K562 (cell line): Measurements from ENCODE around the gene OLIG2. TPM values are rescaled to one million over a fixed set of nuclear protein-coding genes. Genes with fewer than 3 reads are reported as not detected.

Source experiments
- ATAC-seq: fragments of 200-7000 bp; cut with Tn5 transposase; 3 replicates; pipeline ENCODE4 v1.9.1; 2020; ENCODE audit warnings: moderate library complexity
- BruUV-seq: library from RNA; stranded (reverse); fragments of 400-500 nt; replicated peaks from 2 replicates; lab custom pipeline; 2021; lab: Mats Ljungman, UMichigan
- CTCF ChIA-PET: fragments of 300-600 bp; formaldehyde crosslinking; extraction: SDS; loops from one replicate; lab custom pipeline; 2021; ENCODE audit warnings: low intra/inter-chr PET ratio; lab: Yijun Ruan, JAX
- POLR2A ChIA-PET: fragments of 300-600, 350-650 bp; sonication (Branson Sonifier 250); formaldehyde crosslinking; extraction: SDS; loops from one replicate; lab custom pipeline; 2021; ENCODE audit warnings: antibody characterized with exemption, inconsistent platforms; lab: Yijun Ruan, JAX
- DNase-seq, 4 experiments: peaks; one replicate each; pipeline versions ENCODE4 v3.0.0 to v3.0.0-alpha.2; 2011 to 2018; ENCODE audit warnings: low spot score in 3 of 4, mixed read lengths in 3 of 4; ENCODE audit errors: extremely low read depth in 1 of 4
- FAIRE-seq: peaks from 2 replicates; lab custom pipeline; 2011; peaks lifted over from hg19 to GRCh38; lab: Jason Lieb, UNC
- H2AFZ ChIP-seq: 2 replicates; pipeline ENCODE4 v1.6.0; 2011; ENCODE audit warnings: low read depth, low read length, control low read depth, inconsistent platforms
- H3K27ac ChIP-seq: fragments of 200-600 bp; 3 replicates; pipeline ENCODE4 v1.8.0; 2011; ENCODE audit warnings: low read depth, mild to moderate bottlenecking, control low read depth, inconsistent platforms, low read length, moderate library complexity, mixed read lengths; ENCODE audit errors: extremely low read depth
- H3K27me3 ChIP-seq, 2 experiments: fragments of 300-600 bp in 1 of 2; 2 replicates in 1 of 2; 3 replicates in 1 of 2; pipeline versions ENCODE4 v1.6.0 to v1.8.0; 2011; ENCODE audit warnings: inconsistent platforms in 2 of 2, low read length in 2 of 2, mild to moderate bottlenecking in 1 of 2, mixed read lengths in 1 of 2, moderate library complexity in 1 of 2; ENCODE audit not compliant: control insufficient read depth in 2 of 2, insufficient read depth in 2 of 2
- H3K36me3 ChIP-seq: fragments of 300-600 bp; 3 replicates; pipeline ENCODE4 v1.8.0; 2011; ENCODE audit warnings: mild to moderate bottlenecking, low read length, inconsistent platforms; ENCODE audit not compliant: control insufficient read depth, insufficient read depth
- H3K4me1 ChIP-seq, 2 experiments: fragments of 200-600 bp in 1 of 2; replicated peaks in 1 of 2; 2 replicates in 1 of 2; 3 replicates in 1 of 2; pipeline versions ENCODE4 v1.5.1 to v1.8.0; 2011; ENCODE audit warnings: inconsistent platforms in 2 of 2, low read length in 2 of 2, mild to moderate bottlenecking in 1 of 2, mixed read lengths in 1 of 2, moderate library complexity in 1 of 2; ENCODE audit not compliant: control insufficient read depth in 2 of 2, insufficient read depth in 2 of 2
- H3K4me2 ChIP-seq: 2 replicates; pipeline ENCODE4 v1.6.1; 2011; ENCODE audit warnings: low read length, control low read depth, inconsistent platforms, mixed read lengths; ENCODE audit not compliant: insufficient read depth
- H3K4me3 ChIP-seq: fragments of 200-600 bp; sonication (generic), shearing (Covaris generic); 2 replicates; pipeline ENCODE4 v1.5.1; 2016; ENCODE audit warnings: control low read depth, inconsistent platforms
- H3K79me2 ChIP-seq: fragments of 200-600 bp; 3 replicates; pipeline ENCODE4 v1.8.0; 2011; ENCODE audit warnings: low read length, inconsistent platforms; ENCODE audit not compliant: control insufficient read depth, insufficient read depth
- H3K9ac ChIP-seq, 2 experiments: 2 replicates each; pipeline versions ENCODE4 v1.6.0 to v1.6.1; 2011; ENCODE audit warnings: low read depth in 2 of 2, low read length in 2 of 2, control low read depth in 1 of 2, inconsistent platforms in 1 of 2, mild to moderate bottlenecking in 1 of 2, mixed read lengths in 1 of 2; ENCODE audit not compliant: insufficient read depth in 1 of 2
- H3K9me1 ChIP-seq: one replicate; pipeline ENCODE4 v1.6.0; 2011; ENCODE audit warnings: inconsistent platforms, mild to moderate bottlenecking, low read length, moderate library complexity; ENCODE audit not compliant: control insufficient read depth, insufficient read depth
- H3K9me3 ChIP-seq: replicated peaks from 2 replicates; pipeline ENCODE4 v1.5.1; 2011; ENCODE audit warnings: low read depth, low read length, inconsistent platforms; ENCODE audit not compliant: control insufficient read depth, insufficient read depth
- H4K20me1 ChIP-seq: replicated peaks from 2 replicates; pipeline ENCODE4 v1.6.1; 2011; ENCODE audit warnings: low read length, inconsistent platforms, mixed read lengths; ENCODE audit not compliant: control insufficient read depth, insufficient read depth
- HDAC3 ChIP-seq: fragments of 450-650 bp; IDR thresholded peaks from 2 replicates; pipeline ENCODE4 v1.6.1; 2018; ENCODE audit warnings: borderline replicate concordance, mild to moderate bottlenecking, moderate library complexity; ENCODE audit not compliant: partially characterized antibody
- HNRNPH1 ChIP-seq: fragments of 200-400 bp; formaldehyde crosslinking; optimal IDR thresholded peaks from 2 replicates; pipeline ENCODE3; 2017; ENCODE audit warnings: low read depth, mild to moderate bottlenecking, low read length, moderate library complexity
- NFXL1 ChIP-seq: fragments of 450-650 bp; formaldehyde crosslinking; IDR thresholded peaks from 2 replicates; pipeline ENCODE4 v1.4.0; 2021; ENCODE audit warnings: mild to moderate bottlenecking
- PRPF4 ChIP-seq: fragments of 200-400 bp; formaldehyde crosslinking; IDR thresholded peaks from one replicate; pipeline ENCODE4 v1.6.1; 2017; ENCODE audit warnings: low read length, low read depth, mild to moderate bottlenecking; ENCODE audit not compliant: insufficient read depth, poor library complexity, severe bottlenecking
- RBM22 ChIP-seq: fragments of 200-400 bp; formaldehyde crosslinking; IDR thresholded peaks from 2 replicates; pipeline ENCODE4 v1.6.1; 2018; ENCODE audit warnings: low read length, low read depth; ENCODE audit not compliant: poor library complexity, severe bottlenecking
- SMAD1 ChIP-seq: fragments of 150-350 bp; IDR thresholded peaks from 2 replicates; pipeline ENCODE4 v1.6.1; 2014; ENCODE audit warnings: low read length, low read depth; ENCODE audit not compliant: partially characterized antibody
- SREBF2 ChIP-seq: sonication (generic); formaldehyde crosslinking; IDR thresholded peaks from 2 replicates; pipeline ENCODE4 v1.4.0; 2020; ENCODE audit warnings: mild to moderate bottlenecking, missing genetic modification reagents
- ZNF263 ChIP-seq: sonication (generic); formaldehyde crosslinking; IDR thresholded peaks from 2 replicates; pipeline ENCODE4 v1.8.0; 2022; ENCODE audit warnings: mild to moderate bottlenecking, missing genetic modification reagents, borderline replicate concordance
- ZNF354B ChIP-seq: fragments of 250-450 bp; sonication (Bioruptor Pico); IDR thresholded peaks from 2 replicates; pipeline ENCODE4 v1.4.0; 2020
- WGBS: fragments of 100-300 bp; shearing (Covaris generic); methylation state at CpG from one replicate; pipeline ENCODE4 v1.1.6; 2016; ENCODE audit warnings: low coverage, mixed read lengths; ENCODE audit not compliant: insufficient coverage; ENCODE audit errors: missing lambda C conversion rate; 5-methylcytosine and 5-hydroxymethylcytosine counted together
- in situ Hi-C: fragments of 300-500 bp; cut with MboI; formaldehyde crosslinking; loops from 4 replicates; pipeline ENCODE4 v1.15.0; 2018; ENCODE audit warnings: inconsistent platforms, mixed read lengths
- intact Hi-C: fragments of 100-400 bp; cut with micrococcal nuclease; formaldehyde crosslinking; loops from 2 replicates; pipeline ENCODE4 v1.14.2; 2022
- polyA plus RNA-seq, 8 experiments: library from polyadenylated mRNA; depleted of rRNA in 4 of 8; stranded (reverse) in 5 of 8; unstranded in 3 of 8; fragments of >200 nt; fragmentation: Nextera tagmentation in 2 of 8; fragmentation: Illumina TruSeq in 1 of 8; extraction: Ambion mirVana in 2 of 8; extraction: Trizol in 1 of 8; gene quantifications; 2 replicates each; pipeline versions ENCODE4 v1.2.1 to v1.2.3, GENCODE V29; 2011 to 2014; ENCODE audit warnings: inconsistent platforms in 1 of 8, missing spikeins in 1 of 8
- total RNA-seq, 7 experiments: library from RNA; depleted of rRNA in 6 of 7; stranded (reverse); fragments of >200 nt in 6 of 7; fragmentation: Illumina TruSeq in 2 of 7; extraction: Trizol in 2 of 7; gene quantifications; 2 replicates each; pipeline versions ENCODE4 v1.2.1 to v1.2.3, GENCODE V29; 2011 to 2021; ENCODE audit warnings: low replicate concordance in 1 of 7
- TF ChIP-seq, protein P1 (sequence below): fragments of 200-800 bp; sonication (Bioruptor generic); IDR thresholded peaks from 2 replicates; pipeline ENCODE4 v1.6.1; 2017; ENCODE audit warnings: missing genetic modification characterization, missing compliant biosample characterization
- TF ChIP-seq, protein P2 (sequence below): fragments of 450-650 bp; IDR thresholded peaks from 2 replicates; pipeline ENCODE4 v1.6.1; 2014; ENCODE audit warnings: low read depth, mild to moderate bottlenecking, moderate library complexity, borderline replicate concordance
- TF ChIP-seq, protein P3 (sequence below): conservative IDR thresholded peaks from 2 replicates; pipeline ENCODE4 v1.6.1; 2011; ENCODE audit warnings: low read depth, mild to moderate bottlenecking, low read length; ENCODE audit not compliant: control insufficient read depth
- TF ChIP-seq, protein P4 (sequence below): fragments of 450-650 bp; IDR thresholded peaks from 2 replicates; pipeline ENCODE4 v1.6.1; 2017; ENCODE audit warnings: antibody characterized with exemption
- TF ChIP-seq, protein P5 (sequence below): sonication (generic); formaldehyde crosslinking; IDR thresholded peaks from 2 replicates; pipeline ENCODE4 v1.8.0; 2022; ENCODE audit warnings: mild to moderate bottlenecking, missing genetic modification reagents, borderline replicate concordance

OLIG2 gene
- total and polyA plus RNA-seq, 9 of the 15 experiments (the other 6 are each of a cell fraction or from before 2014, with no cell fraction given) = not detected

DNA sequence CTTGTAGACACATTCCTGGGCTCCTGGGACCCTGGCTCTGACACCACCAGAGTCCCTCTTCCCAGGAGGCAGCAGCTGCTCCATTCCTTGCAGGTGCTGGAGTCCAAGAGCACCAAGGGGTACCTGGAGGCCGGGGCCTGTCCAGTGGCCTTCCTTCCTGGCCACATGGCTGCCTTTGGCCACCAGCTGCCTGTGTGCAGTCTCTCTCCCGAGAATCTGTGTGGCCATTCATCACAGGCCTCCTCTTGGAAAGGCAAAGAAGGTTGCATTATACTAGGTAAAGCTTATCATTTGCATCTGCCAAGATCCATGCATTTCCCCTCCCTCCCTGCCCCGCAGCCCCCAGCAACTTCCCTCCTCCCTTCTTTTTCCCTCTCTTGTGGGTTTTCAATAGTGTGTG is 48.9 kb upstream of the OLIG2 start:
- no peaks in the 10 kb centered on the region for H3K9me1 ChIP-seq
- FAIRE-seq = no peak
- intact Hi-C loops = no loop called here
- H3K4me2 ChIP-seq = no peak overlapping the region
- H3K4me1 ChIP-seq = no peaks in the 10 kb centered on the region
- no peaks in the 10 kb centered on the region for H3K9me3 ChIP-seq
- no peak overlapping the region for H2AFZ ChIP-seq
- peaks cover 37 to 43% of the 10 kb centered on the region in 2 experiments for H3K27me3 ChIP-seq
- no peak for DNase-seq
- no peak overlapping the region for H3K4me3 ChIP-seq
- H4K20me1 ChIP-seq = no peaks in the 10 kb centered on the region
- BruUV-seq = no TSS peak
- ChIA-PET POLR2A (no interaction called here), CTCF (no interaction called here)
- no peaks in the 10 kb centered on the region for H3K79me2 ChIP-seq
- in situ Hi-C loops = no loop called here
- no peak overlapping the region for H3K9ac ChIP-seq
- H3K36me3 ChIP-seq = no peaks in the 10 kb centered on the region
- 0% methylated on average over 2 of the region's 3 CpGs for WGBS
- ATAC-seq = no peak
- no peak overlapping the region for H3K27ac ChIP-seq
- TF ChIP-seq, protein P1, sequence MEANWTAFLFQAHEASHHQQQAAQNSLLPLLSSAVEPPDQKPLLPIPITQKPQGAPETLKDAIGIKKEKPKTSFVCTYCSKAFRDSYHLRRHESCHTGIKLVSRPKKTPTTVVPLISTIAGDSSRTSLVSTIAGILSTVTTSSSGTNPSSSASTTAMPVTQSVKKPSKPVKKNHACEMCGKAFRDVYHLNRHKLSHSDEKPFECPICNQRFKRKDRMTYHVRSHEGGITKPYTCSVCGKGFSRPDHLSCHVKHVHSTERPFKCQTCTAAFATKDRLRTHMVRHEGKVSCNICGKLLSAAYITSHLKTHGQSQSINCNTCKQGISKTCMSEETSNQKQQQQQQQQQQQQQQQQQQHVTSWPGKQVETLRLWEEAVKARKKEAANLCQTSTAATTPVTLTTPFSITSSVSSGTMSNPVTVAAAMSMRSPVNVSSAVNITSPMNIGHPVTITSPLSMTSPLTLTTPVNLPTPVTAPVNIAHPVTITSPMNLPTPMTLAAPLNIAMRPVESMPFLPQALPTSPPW (CRISPR knock-in tag) = no peak
- TF ChIP-seq SMAD1 = no peak
- TF ChIP-seq, protein P2, sequence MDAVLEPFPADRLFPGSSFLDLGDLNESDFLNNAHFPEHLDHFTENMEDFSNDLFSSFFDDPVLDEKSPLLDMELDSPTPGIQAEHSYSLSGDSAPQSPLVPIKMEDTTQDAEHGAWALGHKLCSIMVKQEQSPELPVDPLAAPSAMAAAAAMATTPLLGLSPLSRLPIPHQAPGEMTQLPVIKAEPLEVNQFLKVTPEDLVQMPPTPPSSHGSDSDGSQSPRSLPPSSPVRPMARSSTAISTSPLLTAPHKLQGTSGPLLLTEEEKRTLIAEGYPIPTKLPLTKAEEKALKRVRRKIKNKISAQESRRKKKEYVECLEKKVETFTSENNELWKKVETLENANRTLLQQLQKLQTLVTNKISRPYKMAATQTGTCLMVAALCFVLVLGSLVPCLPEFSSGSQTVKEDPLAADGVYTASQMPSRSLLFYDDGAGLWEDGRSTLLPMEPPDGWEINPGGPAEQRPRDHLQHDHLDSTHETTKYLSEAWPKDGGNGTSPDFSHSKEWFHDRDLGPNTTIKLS = no peak
- TF ChIP-seq ZNF354B (CRISPR knock-in tag) = no peak
- no peak for TF ChIP-seq RBM22
- no peak for TF ChIP-seq ZNF263
- no peak for TF ChIP-seq HDAC3
- no peak for TF ChIP-seq PRPF4
- TF ChIP-seq HNRNPH1 = no peak
- no peak for TF ChIP-seq NFXL1 (CRISPR knock-in tag)
- TF ChIP-seq SREBF2 (CRISPR knock-in tag) = no peak
- TF ChIP-seq, protein P3, sequence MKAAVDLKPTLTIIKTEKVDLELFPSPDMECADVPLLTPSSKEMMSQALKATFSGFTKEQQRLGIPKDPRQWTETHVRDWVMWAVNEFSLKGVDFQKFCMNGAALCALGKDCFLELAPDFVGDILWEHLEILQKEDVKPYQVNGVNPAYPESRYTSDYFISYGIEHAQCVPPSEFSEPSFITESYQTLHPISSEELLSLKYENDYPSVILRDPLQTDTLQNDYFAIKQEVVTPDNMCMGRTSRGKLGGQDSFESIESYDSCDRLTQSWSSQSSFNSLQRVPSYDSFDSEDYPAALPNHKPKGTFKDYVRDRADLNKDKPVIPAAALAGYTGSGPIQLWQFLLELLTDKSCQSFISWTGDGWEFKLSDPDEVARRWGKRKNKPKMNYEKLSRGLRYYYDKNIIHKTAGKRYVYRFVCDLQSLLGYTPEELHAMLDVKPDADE = no peak
- TF ChIP-seq, protein P4, sequence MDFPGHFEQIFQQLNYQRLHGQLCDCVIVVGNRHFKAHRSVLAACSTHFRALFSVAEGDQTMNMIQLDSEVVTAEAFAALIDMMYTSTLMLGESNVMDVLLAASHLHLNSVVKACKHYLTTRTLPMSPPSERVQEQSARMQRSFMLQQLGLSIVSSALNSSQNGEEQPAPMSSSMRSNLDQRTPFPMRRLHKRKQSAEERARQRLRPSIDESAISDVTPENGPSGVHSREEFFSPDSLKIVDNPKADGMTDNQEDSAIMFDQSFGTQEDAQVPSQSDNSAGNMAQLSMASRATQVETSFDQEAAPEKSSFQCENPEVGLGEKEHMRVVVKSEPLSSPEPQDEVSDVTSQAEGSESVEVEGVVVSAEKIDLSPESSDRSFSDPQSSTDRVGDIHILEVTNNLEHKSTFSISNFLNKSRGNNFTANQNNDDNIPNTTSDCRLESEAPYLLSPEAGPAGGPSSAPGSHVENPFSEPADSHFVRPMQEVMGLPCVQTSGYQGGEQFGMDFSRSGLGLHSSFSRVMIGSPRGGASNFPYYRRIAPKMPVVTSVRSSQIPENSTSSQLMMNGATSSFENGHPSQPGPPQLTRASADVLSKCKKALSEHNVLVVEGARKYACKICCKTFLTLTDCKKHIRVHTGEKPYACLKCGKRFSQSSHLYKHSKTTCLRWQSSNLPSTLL = no peak
- TF ChIP-seq, protein P5, sequence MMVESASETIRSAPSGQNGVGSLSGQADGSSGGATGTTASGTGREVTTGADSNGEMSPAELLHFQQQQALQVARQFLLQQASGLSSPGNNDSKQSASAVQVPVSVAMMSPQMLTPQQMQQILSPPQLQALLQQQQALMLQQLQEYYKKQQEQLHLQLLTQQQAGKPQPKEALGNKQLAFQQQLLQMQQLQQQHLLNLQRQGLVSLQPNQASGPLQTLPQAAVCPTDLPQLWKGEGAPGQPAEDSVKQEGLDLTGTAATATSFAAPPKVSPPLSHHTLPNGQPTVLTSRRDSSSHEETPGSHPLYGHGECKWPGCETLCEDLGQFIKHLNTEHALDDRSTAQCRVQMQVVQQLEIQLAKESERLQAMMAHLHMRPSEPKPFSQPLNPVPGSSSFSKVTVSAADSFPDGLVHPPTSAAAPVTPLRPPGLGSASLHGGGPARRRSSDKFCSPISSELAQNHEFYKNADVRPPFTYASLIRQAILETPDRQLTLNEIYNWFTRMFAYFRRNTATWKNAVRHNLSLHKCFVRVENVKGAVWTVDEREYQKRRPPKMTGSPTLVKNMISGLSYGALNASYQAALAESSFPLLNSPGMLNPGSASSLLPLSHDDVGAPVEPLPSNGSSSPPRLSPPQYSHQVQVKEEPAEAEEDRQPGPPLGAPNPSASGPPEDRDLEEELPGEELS (CRISPR knock-in tag) = no peak
